ENCODE measurements around the gene HAGHL.

HAGHL gene

GRCh38 chr16:694187-694862 lies 32.6 kb upstream of the HAGHL start:
- Histone ChIP-seq H3K9me3 (ENCODE audit: low read length) (no peaks in the 10 kb centered on the region), H3K36me3 (ENCODE audit: insufficient read depth, low read length) (peaks cover 3% of the 10 kb centered on the region), H3K4me1 (ENCODE audit: insufficient read depth, low read length) (peaks cover 4% of the 10 kb centered on the region), H2AFZ (ENCODE audit: low read depth, low read length) (no peak overlapping the region), H3K4me3 (ENCODE audit: low read length) (no peak overlapping the region), H3K27me3 (ENCODE audit: insufficient read depth, low read length) (no peaks in the 10 kb centered on the region)

- H3K27me3 ChIP-seq (ENCODE audit: insufficient read depth, low read length): no peaks in the 10 kb centered on the region
- H3K9me3 ChIP-seq (ENCODE audit: low read length): no peaks in the 10 kb centered on the region
- peaks cover 3% of the 10 kb centered on the region for H3K36me3 ChIP-seq (ENCODE audit: insufficient read depth, low read length)
- H3K4me3 ChIP-seq (ENCODE audit: low read length): no peak overlapping the region
- no peak overlapping the region for H2AFZ ChIP-seq (ENCODE audit: low read depth, low read length)
- H3K4me1 ChIP-seq (ENCODE audit: insufficient read depth, low read length): no peaks in the 10 kb centered on the region
Observed at GRCh38 chr16:694863-695354, 32.0 kb upstream of the HAGHL start.

GRCh38 chr16:695355-696089 lies 31.4 kb upstream of the HAGHL start:
- Histone ChIP-seq H3K9me3 (ENCODE audit: low read length) (no peaks in the 10 kb centered on the region), H3K4me3 (ENCODE audit: low read length) (no peak overlapping the region), H3K36me3 (ENCODE audit: insufficient read depth, low read length) (peaks cover 3% of the 10 kb centered on the region), H2AFZ (ENCODE audit: low read depth, low read length) (no peak overlapping the region), H3K4me1 (ENCODE audit: insufficient read depth, low read length) (peaks cover 2% of the 10 kb centered on the region), H3K27me3 (ENCODE audit: insufficient read depth, low read length) (no peaks in the 10 kb centered on the region)

DNA sequence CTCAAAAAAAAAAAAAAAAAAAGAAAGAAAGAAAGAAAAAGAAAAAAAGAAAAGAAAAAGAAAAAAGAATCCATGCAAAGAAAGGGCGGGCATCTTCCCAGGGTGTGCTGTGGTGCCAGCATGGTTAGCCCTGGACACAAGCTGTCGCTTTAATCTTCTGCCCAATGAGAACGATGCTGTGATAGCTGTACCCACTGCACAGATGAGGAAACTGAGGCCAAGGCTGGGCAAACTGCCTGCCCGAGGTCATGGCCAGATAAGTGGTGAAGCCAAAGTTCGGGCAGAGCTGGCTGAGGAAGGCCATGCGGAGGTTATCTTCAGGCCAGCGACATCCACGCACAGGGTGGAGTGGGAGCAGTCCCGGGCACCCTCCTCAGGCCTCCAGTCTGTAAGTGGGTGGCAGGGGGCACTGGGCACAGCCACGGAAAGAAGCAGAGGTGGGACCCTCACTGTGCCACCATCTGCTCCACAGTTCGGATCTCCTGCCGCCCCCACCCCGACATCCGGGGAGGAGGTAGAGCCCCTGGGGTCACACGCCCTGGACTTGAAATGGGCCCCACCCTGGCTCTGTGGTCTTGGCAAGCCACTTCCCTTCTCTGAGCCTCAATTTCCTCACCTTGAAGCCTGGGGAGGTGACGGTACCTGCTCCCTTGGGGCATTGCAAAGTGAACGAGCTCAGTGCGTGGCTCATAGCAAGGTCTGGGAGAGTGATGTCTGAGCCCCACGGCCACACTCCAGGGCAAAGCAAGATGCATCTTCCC lies 27.8 kb upstream of the HAGHL start:
- no peaks in the 10 kb centered on the region for H3K27me3 ChIP-seq (ENCODE audit: insufficient read depth, low read length)
- H3K4me3 ChIP-seq (ENCODE audit: low read length): no peak overlapping the region
- H3K4me1 ChIP-seq (ENCODE audit: insufficient read depth, low read length): peaks cover 15% of the 10 kb centered on the region
- no peaks in the 10 kb centered on the region for H3K9me3 ChIP-seq (ENCODE audit: low read length)
- no peak overlapping the region for H2AFZ ChIP-seq (ENCODE audit: low read depth, low read length)
- peaks cover 3% of the 10 kb centered on the region for H3K36me3 ChIP-seq (ENCODE audit: insufficient read depth, low read length)

DNA sequence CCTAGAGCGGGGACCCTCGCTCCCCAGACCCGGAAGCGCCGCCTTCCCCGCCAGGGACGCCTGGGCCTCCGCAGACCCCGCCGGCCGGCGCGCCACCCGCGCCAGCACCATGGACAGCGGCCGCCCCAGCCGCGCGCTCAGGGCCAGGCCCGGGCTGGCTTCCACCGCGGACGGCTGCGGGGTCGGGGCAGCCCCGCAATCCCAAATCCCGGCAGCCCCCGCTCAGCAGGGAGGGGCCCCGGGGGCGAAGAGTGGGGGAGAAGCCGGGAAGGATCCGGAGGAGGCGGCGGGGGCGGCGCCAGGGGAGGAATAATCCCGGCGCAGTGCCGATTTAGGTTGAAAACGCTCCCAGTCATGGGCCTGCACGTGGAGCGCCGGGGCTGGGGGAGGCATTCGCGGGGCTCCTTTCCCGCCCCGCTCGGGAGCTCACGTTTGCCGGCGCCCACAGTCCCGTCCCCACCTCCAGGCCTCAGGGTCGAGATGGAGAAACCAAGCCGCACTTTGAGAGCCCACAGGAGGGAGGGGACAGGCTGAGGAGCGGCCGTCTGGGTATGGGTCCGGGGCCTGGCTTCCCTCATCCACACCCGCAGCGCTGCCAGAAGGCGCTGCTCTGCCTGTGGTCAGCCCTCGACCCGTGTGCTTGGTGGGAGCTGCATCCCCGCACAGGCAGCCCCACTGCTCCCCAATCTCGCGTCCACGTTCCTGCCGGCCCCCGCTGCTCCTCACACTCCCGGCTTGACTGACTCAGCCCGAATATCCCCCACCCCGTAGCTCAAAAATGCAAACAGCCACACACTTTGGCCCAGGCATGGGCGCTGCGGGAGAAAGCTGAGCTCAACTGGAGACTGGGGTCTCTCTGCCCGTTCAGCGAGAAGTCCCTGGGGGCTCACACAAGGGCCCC lies 26.0 kb upstream of the HAGHL start:
- no peaks in the 10 kb centered on the region for H3K27me3 ChIP-seq (ENCODE audit: insufficient read depth, low read length)
- H3K9me3 ChIP-seq (ENCODE audit: low read length): no peaks in the 10 kb centered on the region
- peak overlapping the region; percentile 4 for H3K4me3 ChIP-seq (ENCODE audit: low read length)
- H2AFZ ChIP-seq (ENCODE audit: low read depth, low read length): no peak overlapping the region
- peaks cover 24% of the 10 kb centered on the region for H3K4me1 ChIP-seq (ENCODE audit: insufficient read depth, low read length)
- peaks cover 3% of the 10 kb centered on the region for H3K36me3 ChIP-seq (ENCODE audit: insufficient read depth, low read length)

DNA sequence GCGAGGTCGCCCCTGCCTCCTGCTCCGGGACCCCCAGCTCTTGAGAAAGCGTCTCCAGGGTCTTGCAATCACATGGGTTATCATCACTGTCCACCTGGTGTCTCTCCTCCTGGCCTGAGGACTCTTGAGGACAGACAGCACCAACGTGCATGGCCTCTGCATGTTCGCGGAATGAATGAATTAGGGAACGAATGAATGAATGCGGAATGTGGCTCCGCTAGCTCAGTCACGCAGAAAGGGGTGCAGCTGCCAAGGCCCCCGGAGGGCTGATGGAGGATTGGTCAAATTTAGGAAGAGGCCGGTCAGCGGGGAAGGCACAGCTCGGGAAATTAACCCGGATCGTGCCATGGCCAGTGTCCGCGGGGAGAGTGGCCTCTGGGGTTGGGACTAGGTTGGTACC lies 24.6 kb upstream of the HAGHL start:
- H3K36me3 ChIP-seq (ENCODE audit: insufficient read depth, low read length): no peaks in the 10 kb centered on the region
- H3K4me3 ChIP-seq (ENCODE audit: low read length): no peak overlapping the region
- H2AFZ ChIP-seq (ENCODE audit: low read depth, low read length): no peak overlapping the region
- H3K9me3 ChIP-seq (ENCODE audit: low read length): no peaks in the 10 kb centered on the region
- no peaks in the 10 kb centered on the region for H3K27me3 ChIP-seq (ENCODE audit: insufficient read depth, low read length)
- peaks cover 36% of the 10 kb centered on the region for H3K4me1 ChIP-seq (ENCODE audit: insufficient read depth, low read length)

DNA sequence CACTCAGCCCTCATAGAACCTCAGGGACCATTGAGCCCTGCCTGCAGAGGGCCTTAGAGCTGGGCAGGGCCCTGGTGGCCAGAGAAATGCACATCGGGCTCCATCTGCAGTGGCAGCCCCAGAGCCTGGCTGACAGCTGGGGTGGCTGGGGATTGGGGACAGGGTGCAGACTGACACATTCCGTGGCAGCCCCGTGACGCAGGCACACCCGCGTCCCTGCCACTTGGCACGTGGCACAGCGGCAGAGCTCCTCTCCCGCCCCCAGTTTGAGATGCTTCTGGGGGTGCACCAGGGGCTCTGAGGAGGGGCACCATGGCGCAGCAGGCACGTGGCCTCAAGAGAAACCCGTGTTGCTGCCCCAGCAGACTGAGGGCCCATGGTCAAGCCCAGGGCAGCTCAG lies 23.5 kb upstream of the HAGHL start:
- Histone ChIP-seq H3K27me3 (ENCODE audit: insufficient read depth, low read length) (no peaks in the 10 kb centered on the region), H3K4me3 (ENCODE audit: low read length) (no peak overlapping the region), H3K9me3 (ENCODE audit: low read length) (no peaks in the 10 kb centered on the region), H3K36me3 (ENCODE audit: insufficient read depth, low read length) (no peaks in the 10 kb centered on the region), H3K4me1 (ENCODE audit: insufficient read depth, low read length) (peaks cover 39% of the 10 kb centered on the region), H2AFZ (ENCODE audit: low read depth, low read length) (no peak overlapping the region)

DNA sequence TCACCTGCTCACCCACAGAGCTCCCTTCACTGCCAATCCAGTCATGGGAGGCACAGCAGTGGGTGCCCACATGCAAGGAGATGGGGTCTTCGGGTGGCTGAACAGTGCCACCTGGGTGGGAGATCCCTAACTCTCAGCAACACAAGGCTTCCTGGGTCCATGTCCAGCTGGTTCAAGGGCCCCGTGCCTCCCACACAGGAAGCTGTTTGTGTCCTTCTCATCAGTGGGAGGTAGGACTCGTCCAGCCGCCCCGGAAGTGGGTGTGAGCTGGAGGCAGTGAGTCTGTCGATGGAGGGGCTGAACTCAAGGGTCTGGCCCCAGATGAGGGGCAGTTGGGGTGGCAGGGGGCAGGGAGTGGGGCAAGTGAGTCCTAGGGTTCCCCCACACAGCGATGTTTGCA lies 22.9 kb upstream of the HAGHL start:
- Histone ChIP-seq H3K36me3 (ENCODE audit: insufficient read depth, low read length) (no peaks in the 10 kb centered on the region), H3K4me1 (ENCODE audit: insufficient read depth, low read length) (peaks cover 46% of the 10 kb centered on the region), H3K9me3 (ENCODE audit: low read length) (no peaks in the 10 kb centered on the region), H2AFZ (ENCODE audit: low read depth, low read length) (no peak overlapping the region), H3K27me3 (ENCODE audit: insufficient read depth, low read length) (no peaks in the 10 kb centered on the region), H3K4me3 (ENCODE audit: low read length) (peak overlapping the region; percentile 59)

- Histone ChIP-seq H3K27me3 (ENCODE audit: insufficient read depth, low read length) (no peaks in the 10 kb centered on the region), H3K4me3 (ENCODE audit: low read length) (peak overlapping the region; percentile 59), H3K9me3 (ENCODE audit: low read length) (no peaks in the 10 kb centered on the region), H3K4me1 (ENCODE audit: insufficient read depth, low read length) (peaks cover 52% of the 10 kb centered on the region), H2AFZ (ENCODE audit: low read depth, low read length) (no peak overlapping the region), H3K36me3 (ENCODE audit: insufficient read depth, low read length) (no peaks in the 10 kb centered on the region)
Observed at GRCh38 chr16:704552-705380, 22.1 kb upstream of the HAGHL start.

DNA sequence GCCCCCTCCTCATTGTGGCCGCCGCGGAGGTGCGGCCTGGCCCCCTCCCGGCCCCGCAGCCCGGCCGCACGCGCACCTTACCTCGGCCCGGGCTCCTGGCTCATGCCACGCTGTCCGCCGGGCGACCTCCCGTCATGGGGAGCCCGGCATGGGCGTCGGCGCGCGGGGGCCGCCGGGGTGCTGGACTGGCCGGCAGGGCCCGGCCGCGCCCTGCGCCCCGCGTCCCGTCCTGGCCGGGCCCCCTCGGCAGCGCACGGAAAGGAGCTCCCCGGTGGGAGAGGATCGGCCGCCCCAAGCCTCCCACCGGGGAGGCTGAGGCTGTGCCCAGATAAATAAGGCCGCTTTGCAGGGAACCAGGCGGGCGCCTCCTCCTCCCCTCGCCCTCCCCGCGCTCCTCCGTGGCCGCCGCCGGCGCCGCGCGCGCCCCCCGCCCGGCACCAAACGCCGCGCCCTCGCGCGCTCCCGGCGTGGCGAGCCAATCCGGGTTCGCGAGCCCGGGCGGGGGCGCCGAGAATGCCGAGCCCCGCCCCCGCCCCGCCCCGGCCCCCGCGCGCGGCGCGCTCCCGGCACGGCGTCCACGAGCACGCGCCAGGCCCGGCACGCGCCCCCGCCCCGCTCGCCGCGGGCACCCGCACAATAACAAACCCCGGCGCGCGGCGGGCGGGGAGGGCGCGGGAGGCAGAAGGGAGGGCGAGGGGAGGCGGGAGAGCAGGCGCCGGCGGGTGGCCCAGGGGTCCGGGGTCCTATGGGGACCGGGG lies 21.3 kb upstream of the HAGHL start, which contains the start of gene FBXL16:
Gene FBXL16 (minus strand): TSS at position 371 of the 758 bp plus-strand sequence. CDS start 8,396 bp downstream, outside the sequence.
- H3K4me1 ChIP-seq (ENCODE audit: insufficient read depth, low read length): peaks cover 58% of the 10 kb centered on the region
- no peaks in the 10 kb centered on the region for H3K27me3 ChIP-seq (ENCODE audit: insufficient read depth, low read length)
- H2AFZ ChIP-seq (ENCODE audit: low read depth, low read length): no peak within 1 kb of the TSS
- no peaks in the 10 kb centered on the region for H3K36me3 ChIP-seq (ENCODE audit: insufficient read depth, low read length)
- H3K9me3 ChIP-seq (ENCODE audit: low read length): no peaks in the 10 kb centered on the region
- H3K4me3 ChIP-seq (ENCODE audit: low read length): peak within 1 kb of the TSS; percentile 59

Measured in neuron (in vitro differentiated cells).